ENCODE data around the gene CRYGA.

Gene CRYGA

DNA sequence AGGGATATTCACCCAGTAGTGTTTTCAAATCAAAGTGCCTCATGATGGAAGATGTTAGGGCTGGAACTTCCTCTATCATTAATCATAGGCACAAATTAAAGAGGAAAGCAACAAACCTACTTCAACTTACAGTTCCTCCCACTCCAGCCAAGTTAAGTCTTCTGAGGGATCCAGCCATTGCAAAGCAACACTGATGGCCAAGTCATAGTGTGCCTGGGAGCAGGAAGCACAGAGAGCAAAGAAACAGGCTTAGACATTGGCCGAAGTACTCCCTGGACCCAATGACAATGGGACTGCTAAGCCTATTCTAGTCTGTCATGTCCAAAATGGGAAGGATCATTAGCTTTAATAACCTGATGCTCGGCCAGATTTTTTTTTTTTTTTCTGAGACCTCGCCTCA, 19.4 kb upstream of the CRYGA start:
- no peak for TF ChIP-seq CTCF (IDR thresholded peaks at IDR 0.05; ENCODE audit: low read depth, low read length)

GRCh38 chr2:208179028-208179609, 15.7 kb upstream of the CRYGA start:
- TF ChIP-seq CTCF (IDR thresholded peaks at IDR 0.05; ENCODE audit: low read depth, low read length) = no peak
- DNase-seq (ENCODE audit: extremely low read depth, low read depth) = no peak

More for the DNA sequence above, 19.4 kb upstream of the CRYGA start:
- no peak for DNase-seq (ENCODE audit: extremely low read depth, low read depth)

GRCh38 chr2:208175840-208176153, 12.4 kb upstream of the CRYGA start:
- no peak for TF ChIP-seq CTCF (IDR thresholded peaks at IDR 0.05; ENCODE audit: low read depth, low read length)
- no peak for DNase-seq (ENCODE audit: extremely low read depth, low read depth)

GRCh38 chr2:208175069-208175839, 11.9 kb upstream of the CRYGA start:
- peak; percentile 39 for DNase-seq (ENCODE audit: extremely low read depth, low read depth)
- peak; percentile 96 for TF ChIP-seq CTCF (IDR thresholded peaks at IDR 0.05; ENCODE audit: low read depth, low read length)

DNA sequence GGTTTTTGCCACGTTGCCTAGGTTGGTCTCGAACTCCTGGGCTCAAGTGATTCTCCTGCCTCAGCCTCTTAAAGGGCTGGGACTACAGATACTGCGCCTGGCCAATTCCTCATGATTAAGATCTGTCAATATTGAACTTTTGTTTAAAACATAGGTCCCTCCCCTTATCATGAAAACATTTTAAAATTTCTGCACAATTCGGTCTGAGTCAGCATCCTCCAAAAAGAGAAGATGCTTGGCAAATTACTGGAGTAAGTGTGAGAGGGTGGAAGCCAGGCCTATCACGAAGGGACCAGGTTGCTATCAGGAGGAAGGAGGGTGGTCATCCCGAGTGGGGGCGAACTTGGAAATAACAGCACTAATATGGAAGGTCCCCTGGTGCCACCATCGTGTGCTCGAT, 10.8 kb upstream of the CRYGA start:
- TF ChIP-seq CTCF (IDR thresholded peaks at IDR 0.05; ENCODE audit: low read depth, low read length) = no peak
- DNase-seq (ENCODE audit: extremely low read depth, low read depth) = no peak

- DNase-seq (ENCODE audit: extremely low read depth, low read depth) = no peak
- no peak for TF ChIP-seq CTCF (IDR thresholded peaks at IDR 0.05; ENCODE audit: low read depth, low read length)
These were observed 8.7 kb upstream of the CRYGA start for GRCh38 chr2:208172125-208172524.

GRCh38 chr2:208164951-208165755, 1.8 kb upstream of the CRYGA start:
- DNase-seq (ENCODE audit: extremely low read depth, low read depth) = no peak
- TF ChIP-seq CTCF (IDR thresholded peaks at IDR 0.05; ENCODE audit: low read depth, low read length) = no peak
